Stomach smooth muscle (tissue), 2 donors: Measurements from ENCODE around the gene PPP2R5C.
"Not testable (repeated sequence)": the region's sequence is repeated elsewhere in the genome, so short reads cannot be mapped to it uniquely, and the experiment has no call there.

Experiments
- H3K27ac ChIP-seq: one replicate; pipeline ENCODE4 v1.7.0; 2013; ENCODE audit warnings: mild to moderate bottlenecking, low read length, inconsistent platforms
- H3K27me3 ChIP-seq, 2 donors: one replicate each; pipeline ENCODE4 v1.7.0; 2013; ENCODE audit warnings: low read length in 2 of 2; ENCODE audit not compliant: insufficient read depth in 2 of 2, control insufficient read depth in 1 of 2
- H3K36me3 ChIP-seq, 2 donors: one replicate each; pipeline ENCODE4 v1.7.0; 2013; ENCODE audit warnings: low read length in 2 of 2; ENCODE audit not compliant: control insufficient read depth in 2 of 2, insufficient read depth in 2 of 2
- H3K4me1 ChIP-seq: one replicate; pipeline ENCODE4 v1.7.0; 2013; ENCODE audit warnings: low read length; ENCODE audit not compliant: control insufficient read depth, insufficient read depth
- H3K4me3 ChIP-seq, 2 donors: one replicate each; pipeline ENCODE4 v1.7.0; 2013; ENCODE audit warnings: low read length in 2 of 2
- H3K9ac ChIP-seq, 2 donors: one replicate each; pipeline ENCODE4 v1.7.0; 2013; ENCODE audit warnings: low read length in 2 of 2, mild to moderate bottlenecking in 1 of 2
- H3K9me3 ChIP-seq, 2 donors: one replicate each; pipeline ENCODE4 v1.7.0; 2013; ENCODE audit warnings: low read length in 2 of 2; ENCODE audit not compliant: control insufficient read depth in 2 of 2
- donor health status: healthy.
- donor health status: Pancreatic carcinoma.

The PPP2R5C gene

GRCh38 chr14:101717663-101718490 lies 43.6 kb upstream of the PPP2R5C start:
- Histone ChIP-seq H3K4me1 (no peaks in the 10 kb centered on the region), H3K9me3 (peaks cover 3 to 8% of the 10 kb centered on the region in 2 donors), H3K27me3 (no peaks in the 10 kb centered on the region), H3K9ac (no peak overlapping the region), H3K27ac (no peak overlapping the region), H3K4me3 (no peak overlapping the region), H3K36me3 (no peaks in the 10 kb centered on the region)

GRCh38 chr14:101719045-101719645 lies 42.4 kb upstream of the PPP2R5C start:
- H3K9me3 ChIP-seq, result peaks cover 3 to 5% of the 10 kb centered on the region in 2 donors
- no peaks in the 10 kb centered on the region for H3K27me3 ChIP-seq
- H3K36me3 ChIP-seq, result no peaks in the 10 kb centered on the region
- H3K27ac ChIP-seq, result no peak overlapping the region
- no peak overlapping the region for H3K4me3 ChIP-seq
- no peaks in the 10 kb centered on the region for H3K4me1 ChIP-seq
- no peak overlapping the region for H3K9ac ChIP-seq

GRCh38 chr14:101719708-101720107 lies 41.8 kb upstream of the PPP2R5C start:
- H3K9me3 ChIP-seq, result no peaks in the 10 kb centered on the region
- H3K9ac ChIP-seq, result no peak overlapping the region
- no peak overlapping the region for H3K27ac ChIP-seq
- H3K27me3 ChIP-seq, result no peaks in the 10 kb centered on the region
- no peaks in the 10 kb centered on the region for H3K36me3 ChIP-seq
- no peaks in the 10 kb centered on the region for H3K4me1 ChIP-seq
- no peak overlapping the region for H3K4me3 ChIP-seq

GRCh38 chr14:101721111-101721510 lies 40.4 kb upstream of the PPP2R5C start:
- H3K4me1 ChIP-seq, result no peaks in the 10 kb centered on the region
- no peak overlapping the region for H3K27ac ChIP-seq
- H3K9ac ChIP-seq, result no peak overlapping the region
- H3K36me3 ChIP-seq, result no peaks in the 10 kb centered on the region
- no peaks in the 10 kb centered on the region for H3K9me3 ChIP-seq
- H3K27me3 ChIP-seq, result no peaks in the 10 kb centered on the region
- H3K4me3 ChIP-seq, result no peak overlapping the region

GRCh38 chr14:101721951-101722661 lies 39.4 kb upstream of the PPP2R5C start:
- Histone ChIP-seq H3K4me1 (no peaks in the 10 kb centered on the region), H3K9ac (no peak overlapping the region), H3K4me3 (no peak overlapping the region)

GRCh38 chr14:101723061-101723595 lies 38.4 kb upstream of the PPP2R5C start:
- no peaks in the 10 kb centered on the region for H3K36me3 ChIP-seq
- no peaks in the 10 kb centered on the region for H3K4me1 ChIP-seq
- H3K9me3 ChIP-seq, result no peaks in the 10 kb centered on the region
- H3K4me3 ChIP-seq, result no peak overlapping the region
- H3K27me3 ChIP-seq, result peaks cover 0 to 5% of the 10 kb centered on the region in 2 donors
- H3K27ac ChIP-seq, result no peak overlapping the region
- H3K9ac ChIP-seq, result no peak overlapping the region

More at GRCh38 chr14:101721951-101722661, 39.4 kb upstream of the PPP2R5C start:
- H3K27ac ChIP-seq, result no peak overlapping the region
- H3K27me3 ChIP-seq, result peaks cover 0 to 3% of the 10 kb centered on the region in 2 donors
- no peaks in the 10 kb centered on the region for H3K9me3 ChIP-seq
- H3K36me3 ChIP-seq, result no peaks in the 10 kb centered on the region

- not testable (repeated sequence) for H3K27me3 ChIP-seq, H3K27ac ChIP-seq, H3K9me3 ChIP-seq, H3K9ac ChIP-seq, H3K4me3 ChIP-seq, H3K36me3 ChIP-seq, H3K4me1 ChIP-seq
Observed at GRCh38 chr14:101725652-101726051, 35.9 kb upstream of the PPP2R5C start.

GRCh38 chr14:101726295-101726953 lies 35.1 kb upstream of the PPP2R5C start:
- peaks cover 3% of the 10 kb centered on the region for H3K4me1 ChIP-seq
- no peaks in the 10 kb centered on the region for H3K36me3 ChIP-seq
- H3K27me3 ChIP-seq, result peaks cover 0 to 5% of the 10 kb centered on the region in 2 donors
- no peak overlapping the region for H3K4me3 ChIP-seq
- H3K27ac ChIP-seq, result no peak overlapping the region
- H3K9ac ChIP-seq, result no peak overlapping the region
- H3K9me3 ChIP-seq, result no peaks in the 10 kb centered on the region

GRCh38 chr14:101726954-101727302 lies 34.6 kb upstream of the PPP2R5C start:
- no peaks in the 10 kb centered on the region for H3K9me3 ChIP-seq
- no peak overlapping the region for H3K9ac ChIP-seq
- no peaks in the 10 kb centered on the region for H3K36me3 ChIP-seq
- H3K4me1 ChIP-seq, result peaks cover 4% of the 10 kb centered on the region
- H3K4me3 ChIP-seq, result no peak overlapping the region
- H3K27ac ChIP-seq, result no peak overlapping the region
- peaks cover 0 to 5% of the 10 kb centered on the region in 2 donors for H3K27me3 ChIP-seq

GRCh38 chr14:101727611-101728366 lies 33.7 kb upstream of the PPP2R5C start:
- no peak overlapping the region for H3K9ac ChIP-seq
- H3K27me3 ChIP-seq, result peaks cover 0 to 5% of the 10 kb centered on the region in 2 donors
- H3K4me1 ChIP-seq, result peaks cover 4% of the 10 kb centered on the region
- H3K9me3 ChIP-seq, result no peaks in the 10 kb centered on the region
- H3K36me3 ChIP-seq, result no peaks in the 10 kb centered on the region
- no peak overlapping the region for H3K4me3 ChIP-seq
- H3K27ac ChIP-seq, result no peak overlapping the region
